Stimulated activated CD4-positive, alpha-beta T cell treated with anti-CD3 and anti-CD28 coated beads, TNF-alpha, amount 100 ng/mL, for 24 hours (primary cell): ENCODE measurements around the gene RNF181.
A peak's percentile ranks its signal among the peaks of the same experiment; 100 is the strongest.
"Not testable (repeated sequence)": the region's sequence is repeated elsewhere in the genome, so short reads cannot be mapped to it uniquely, and the experiment has no call there.

Experiments used
- DNase-seq, 3 experiments: peaks; one replicate each; pipeline ENCODE4 v3.0.0-alpha.2; 2020; ENCODE audit warnings: low read depth in 3 of 3

Gene RNF181

DNA sequence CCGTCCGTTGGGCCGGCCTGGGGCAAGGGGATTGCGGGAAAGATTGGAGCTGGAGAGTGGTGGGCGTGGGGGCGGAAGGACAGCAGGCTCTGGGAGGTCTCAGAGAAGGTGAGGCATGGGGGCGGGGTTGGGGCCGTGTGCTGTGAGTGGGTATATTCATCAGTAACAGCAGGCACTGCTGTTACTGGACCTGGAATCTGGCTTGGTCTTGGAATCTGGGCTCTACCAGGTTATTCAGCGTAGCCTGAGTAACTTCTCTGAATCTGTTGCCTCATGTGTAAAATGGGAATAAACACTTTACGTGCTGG, 435 bp downstream of the RNF181 start:
- no peak for DNase-seq

DNA sequence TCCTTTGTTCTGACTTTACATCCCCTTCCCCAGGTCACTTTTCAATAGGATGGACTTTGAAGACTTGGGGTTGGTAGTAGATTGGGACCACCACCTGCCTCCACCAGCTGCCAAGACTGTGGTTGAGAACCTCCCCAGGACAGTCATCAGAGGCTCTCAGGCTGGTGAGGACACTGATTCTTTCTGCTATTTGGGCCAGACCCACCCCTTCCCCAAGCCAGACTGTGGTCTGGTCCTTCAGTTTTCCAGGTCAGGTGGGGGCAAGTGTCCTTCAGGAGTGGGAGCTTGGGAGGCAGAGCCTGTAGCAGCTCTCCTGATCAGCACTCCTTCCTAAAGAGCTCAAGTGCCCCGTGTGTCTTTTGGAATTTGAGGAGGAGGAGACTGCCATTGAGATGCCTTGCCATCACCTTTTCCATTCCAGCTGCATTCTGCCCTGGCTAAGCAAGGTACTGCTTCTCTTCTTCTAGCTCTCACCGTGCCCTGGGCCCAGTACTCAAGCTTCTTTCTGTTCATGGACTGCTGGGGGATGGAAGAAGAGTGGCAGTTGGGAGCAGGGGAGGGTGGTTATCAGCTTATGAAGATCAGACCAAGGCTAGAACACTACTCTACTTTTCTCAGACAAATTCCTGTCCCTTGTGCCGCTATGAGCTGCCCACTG, 1.1 kb downstream of the RNF181 start:
- DNase-seq = no peak

DNA sequence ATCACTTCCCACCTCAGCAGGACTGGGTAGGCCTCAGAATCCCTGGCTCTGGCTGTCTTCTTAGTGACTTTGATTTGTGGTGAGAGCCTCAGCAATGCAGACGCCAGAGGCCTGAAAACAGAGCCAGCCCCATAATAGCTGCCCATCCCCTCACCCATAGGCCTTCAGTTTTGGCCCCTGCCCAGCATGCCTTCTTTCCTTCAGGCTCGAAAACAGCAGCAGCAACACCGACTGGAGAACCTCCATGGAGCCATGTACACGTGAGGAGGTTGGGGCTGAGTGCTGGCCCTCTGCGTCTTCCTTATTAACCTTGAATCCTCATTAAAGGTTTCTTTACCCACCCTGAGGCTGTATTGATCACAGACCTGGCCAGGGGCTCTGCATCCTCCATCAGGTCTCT, 1.7 kb downstream of the RNF181 start:
- no peak for DNase-seq

DNA sequence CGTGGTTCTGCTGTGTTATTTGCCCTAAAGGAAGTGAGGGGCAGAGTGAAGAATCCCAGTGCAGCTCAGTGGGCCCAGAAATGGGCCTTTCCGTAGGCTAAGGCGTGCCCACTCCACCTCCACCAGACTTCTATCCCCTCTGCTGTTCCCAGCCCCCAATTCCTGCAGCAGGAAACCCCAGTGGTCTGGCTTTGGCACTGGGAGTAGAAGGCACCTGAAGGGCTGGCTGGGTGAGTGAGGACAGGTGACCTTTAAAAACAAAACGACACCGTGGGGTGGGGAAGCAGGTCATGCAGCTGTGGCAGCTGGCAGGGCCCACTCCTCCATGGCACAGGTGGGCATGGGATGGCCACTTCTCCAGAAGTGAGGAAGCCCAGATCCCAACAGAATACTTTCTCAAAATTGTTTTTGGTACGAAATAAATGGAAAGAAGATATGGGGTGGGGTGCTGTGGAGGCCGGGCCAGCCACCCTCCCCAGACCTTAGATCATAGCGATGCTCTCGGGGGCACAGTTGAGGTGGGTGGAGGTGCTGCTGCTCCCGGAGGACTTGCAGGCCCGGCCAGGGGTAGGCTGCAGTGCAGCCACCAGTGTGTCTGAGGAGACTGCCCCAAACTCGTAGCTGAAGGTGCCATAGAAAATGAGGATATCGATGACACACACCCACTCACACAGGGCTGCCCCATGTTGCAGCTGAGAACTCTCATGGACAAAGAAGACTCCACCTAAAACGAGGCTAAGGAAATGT, 3.2 kb downstream of the RNF181 start:
- DNase-seq = no peak

DNA sequence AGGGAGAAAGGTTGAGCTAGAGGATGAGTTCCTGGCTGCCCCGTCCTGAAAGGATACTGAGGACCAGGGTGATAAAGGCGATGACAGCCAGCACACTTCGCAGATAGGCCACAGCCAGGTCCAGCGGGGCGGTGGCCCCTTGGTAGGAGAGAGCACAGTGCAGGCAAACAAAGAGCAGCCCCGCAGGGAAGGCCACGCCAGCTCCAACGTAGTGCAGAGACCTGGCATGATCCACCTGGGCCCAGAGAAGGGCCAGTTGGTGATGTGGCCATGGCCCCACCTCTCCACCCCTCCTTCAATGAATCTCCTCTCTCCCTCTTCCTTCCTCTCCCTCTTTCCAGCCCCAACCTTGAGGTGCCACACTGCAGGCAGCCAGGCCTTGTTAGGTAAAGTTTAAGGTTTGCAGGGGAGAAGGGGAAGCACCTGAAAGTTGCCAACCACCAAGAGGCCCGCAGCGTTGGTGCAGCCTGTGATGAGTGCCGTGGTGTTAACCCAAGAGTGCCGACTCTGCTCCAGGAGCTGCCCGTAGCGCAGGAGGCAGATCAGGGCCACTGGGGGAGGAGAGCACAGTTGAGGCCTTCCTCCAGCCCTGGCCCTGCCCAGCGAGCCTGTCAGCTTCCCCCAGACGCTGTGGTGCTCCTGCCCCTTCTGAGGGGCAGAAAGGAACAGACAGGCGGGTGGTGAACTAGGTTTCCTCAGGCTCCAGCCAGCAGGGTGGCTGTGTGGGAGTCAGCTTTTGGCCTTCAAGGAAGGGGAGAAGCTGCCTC, 4.1 kb downstream of the RNF181 start:
- DNase-seq = no peak

DNA sequence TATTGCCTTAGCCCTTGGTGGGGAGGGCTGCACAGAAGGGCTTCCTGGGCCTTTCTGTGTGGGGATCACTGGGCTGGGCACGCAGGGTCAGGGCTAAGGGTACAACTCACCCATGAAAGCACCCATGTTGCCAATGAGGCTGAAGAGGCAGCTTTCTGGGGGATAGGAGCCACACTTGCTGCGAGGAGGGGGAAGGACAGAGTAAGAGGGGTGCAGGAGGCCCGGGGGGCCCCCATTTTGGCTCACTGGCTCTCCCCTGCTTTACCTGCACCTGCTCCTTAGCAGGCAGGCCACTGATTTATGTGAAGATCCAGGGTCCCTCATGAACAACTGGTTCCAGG, 4.7 kb downstream of the RNF181 start:
- no peak for DNase-seq

DNA sequence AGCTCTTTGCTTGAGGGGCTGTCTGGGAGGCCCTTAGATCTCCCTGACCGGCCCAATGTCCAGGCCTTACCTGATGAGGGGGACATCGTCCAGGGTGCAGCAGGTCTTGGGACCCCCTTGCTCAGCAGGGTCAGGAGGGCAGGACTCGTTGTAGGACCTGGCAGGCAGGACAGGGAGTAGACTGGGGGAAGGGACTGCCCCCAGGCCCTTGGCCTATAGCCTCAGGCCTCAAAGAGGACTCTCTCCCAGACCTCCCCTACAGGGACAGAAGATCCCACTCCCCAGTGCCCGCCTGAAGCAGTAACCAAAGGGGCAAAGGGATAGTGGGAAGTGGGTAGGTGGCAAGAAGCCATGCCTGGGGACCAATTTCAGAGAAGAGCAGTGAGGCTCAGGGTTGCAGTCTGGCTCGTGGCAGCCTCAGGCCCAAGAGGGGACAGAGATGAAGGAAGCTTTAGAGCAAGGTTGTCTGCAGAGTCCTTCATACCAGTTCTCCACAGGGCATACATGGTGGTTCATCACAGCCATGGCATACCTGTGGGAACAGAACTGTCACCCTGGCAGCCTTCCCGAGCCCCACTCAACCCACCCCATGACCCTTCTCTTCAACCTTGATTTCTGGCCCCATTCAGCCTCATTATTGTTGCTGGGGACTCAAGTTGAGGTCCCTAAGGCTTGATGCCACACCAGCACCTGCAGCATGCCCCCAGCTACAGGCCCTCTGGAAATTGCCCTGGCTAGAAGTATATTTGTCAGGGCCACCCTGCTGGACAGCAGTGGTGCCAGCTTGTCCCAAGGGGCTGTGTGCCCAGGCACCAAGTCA, 5.6 kb downstream of the RNF181 start:
- DNase-seq = no peak

DNA sequence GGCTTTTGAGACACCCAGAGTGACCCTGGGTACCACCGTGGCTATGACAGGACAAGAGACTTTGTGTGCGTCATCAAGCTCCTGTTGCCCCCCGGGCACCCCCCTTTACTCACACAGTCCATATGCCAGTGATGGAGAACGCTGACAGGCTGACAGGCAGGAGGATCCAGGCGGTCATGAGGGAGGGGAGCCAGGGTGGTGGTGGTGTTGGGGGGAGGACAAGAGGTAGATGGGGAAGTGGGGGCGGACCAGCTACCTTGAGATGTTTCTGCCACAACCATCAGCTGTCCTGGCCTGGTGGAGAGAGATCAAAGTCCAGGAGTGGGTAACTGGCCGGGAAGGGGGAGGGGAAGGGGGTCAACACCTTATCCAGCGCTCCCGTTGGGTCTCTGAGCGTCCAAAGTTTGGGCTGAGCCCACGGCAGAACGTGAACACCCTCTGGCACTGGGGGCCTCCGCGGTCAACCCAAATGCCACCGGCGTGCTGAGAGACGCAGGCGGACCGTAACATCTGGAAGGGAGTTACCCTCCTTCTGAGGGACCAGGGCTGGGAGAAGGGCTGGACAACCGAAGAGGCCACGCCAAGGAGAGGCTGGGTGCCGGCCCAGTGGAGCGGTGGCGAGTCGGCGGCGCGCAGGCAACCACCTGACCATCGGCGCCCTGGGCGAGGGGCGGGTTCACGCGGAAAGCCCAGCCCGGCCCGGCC, 6.4 kb downstream of the RNF181 start:
- no peak for DNase-seq

DNA sequence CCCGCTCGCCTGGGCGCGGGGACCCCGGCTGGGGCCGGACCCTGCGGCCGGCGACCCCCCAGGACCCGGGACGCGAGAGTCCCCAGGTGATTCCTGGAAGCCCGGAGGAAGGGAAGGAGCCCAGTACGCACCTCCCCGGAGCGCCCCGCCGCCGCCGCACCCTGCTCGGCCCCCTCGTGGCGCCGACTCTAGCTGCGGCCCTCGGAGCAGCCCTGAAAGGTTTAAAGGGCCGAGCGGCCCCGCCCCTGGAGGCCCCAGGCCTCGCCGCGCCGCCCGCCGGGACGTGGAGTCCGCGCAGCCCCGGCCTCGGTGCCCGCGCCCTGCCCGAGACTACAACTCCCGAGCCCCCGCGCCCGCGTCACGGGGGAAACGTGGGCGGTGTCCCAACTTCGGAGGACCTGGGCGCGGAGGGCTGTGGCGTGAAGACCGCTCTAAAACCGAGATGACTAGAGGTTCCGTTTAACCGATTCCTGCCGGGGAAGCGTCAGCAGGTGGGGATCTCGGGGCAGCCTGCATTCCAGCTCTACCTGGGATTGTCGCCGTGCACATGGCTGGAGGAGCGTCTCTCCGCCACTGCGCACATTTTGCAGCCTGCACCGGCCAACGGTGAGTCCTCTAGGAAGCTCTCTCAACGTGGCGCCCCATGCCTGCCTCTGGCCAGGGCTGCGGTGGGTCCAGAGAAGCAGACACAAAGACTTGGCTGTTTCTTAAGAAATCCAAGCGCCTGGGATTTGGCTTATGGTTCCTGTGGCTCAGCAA, 7.1 kb downstream of the RNF181 start, which contains the start of gene TMEM150A:
Gene TMEM150A (minus strand): TSS at position 223 of the 759 bp plus-strand sequence. CDS start 750 bp downstream, outside the sequence.
- peak; percentile 80 to 89 (median 84) for DNase-seq

DNA sequence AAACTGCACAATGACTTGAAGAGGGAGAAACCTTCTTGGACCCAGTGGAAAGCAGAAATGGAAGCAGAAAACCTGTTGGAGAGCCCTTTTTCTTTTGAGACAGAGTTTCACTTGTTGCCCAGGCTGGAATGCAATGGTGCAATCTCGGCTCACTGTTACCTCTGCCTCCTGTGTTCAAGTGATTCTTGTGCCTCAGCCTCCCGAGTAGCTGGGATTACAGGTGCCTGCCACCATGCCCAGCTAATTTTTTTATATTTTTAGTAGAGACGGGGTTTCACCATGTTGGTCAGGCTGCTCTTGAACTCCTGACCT, 8.5 kb downstream of the RNF181 start:
- not testable (repeated sequence) for DNase-seq

DNA sequence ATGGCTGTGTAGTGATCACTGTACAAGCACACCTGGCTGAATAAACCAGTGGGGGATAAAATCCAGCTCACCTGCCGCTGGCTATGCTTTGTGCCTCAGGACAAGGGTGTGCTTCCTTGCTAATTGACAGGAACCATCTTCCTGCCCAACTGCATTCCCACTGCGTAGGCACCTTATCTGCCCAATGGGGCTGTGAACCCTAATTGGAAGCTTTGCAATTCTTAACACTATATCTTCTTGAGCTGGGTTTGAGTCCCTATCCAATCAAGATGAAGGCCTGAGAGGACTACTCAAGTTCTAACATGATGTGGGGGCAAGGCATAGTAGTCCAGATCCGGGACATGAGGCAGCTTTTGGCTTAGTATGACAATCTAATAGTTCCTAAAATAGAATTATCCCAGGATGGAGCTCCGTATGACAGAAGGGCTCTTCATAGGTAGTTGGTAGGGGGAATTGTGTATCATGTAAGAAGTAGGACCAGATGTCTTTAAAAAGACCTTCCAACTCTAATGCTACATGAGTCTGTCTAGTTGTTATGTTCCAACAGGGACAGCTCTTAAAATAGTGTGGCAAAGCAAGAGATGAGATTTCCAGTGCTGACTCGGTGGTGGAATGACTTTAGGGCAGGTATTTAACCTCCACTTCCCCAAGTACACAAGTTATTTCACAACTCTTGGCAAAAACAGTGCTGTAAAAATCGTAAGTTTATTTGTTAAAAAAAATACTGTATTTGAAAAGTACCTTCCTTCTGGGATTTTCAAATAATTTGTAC, 9.2 kb downstream of the RNF181 start:
- DNase-seq = no peak

DNA sequence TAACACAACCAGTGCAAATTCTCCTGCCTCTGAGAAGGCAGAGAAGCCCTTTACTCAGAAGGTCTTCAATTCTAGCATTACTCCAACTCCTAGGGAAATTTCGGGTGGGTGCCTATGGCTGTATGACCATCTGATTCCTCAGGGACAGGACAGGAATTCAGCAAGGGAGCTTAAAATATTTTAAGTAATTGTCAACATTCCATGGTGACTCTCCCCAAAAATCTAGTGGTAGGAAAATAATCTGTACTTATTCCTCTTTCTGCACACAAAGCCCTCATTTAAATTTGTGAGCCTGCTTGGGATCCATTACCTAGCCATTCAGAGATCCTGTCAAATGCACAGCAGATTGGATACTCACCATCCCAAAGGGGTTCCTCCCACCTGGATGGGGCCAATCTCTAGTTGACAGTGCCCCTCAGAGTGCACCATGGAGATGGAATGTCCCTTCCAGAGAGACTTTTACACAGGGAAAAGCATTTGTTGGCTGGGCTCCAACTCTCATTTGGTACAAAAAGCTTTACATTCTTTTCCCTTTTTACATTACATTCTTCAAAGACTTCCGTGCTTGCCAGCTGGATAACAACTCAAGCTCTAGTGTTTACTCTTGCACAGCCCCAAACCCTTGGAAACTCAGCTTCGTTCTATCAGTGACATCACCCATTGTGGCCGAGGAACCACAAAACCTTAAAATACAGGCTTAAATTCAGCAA, 10.0 kb downstream of the RNF181 start:
- DNase-seq = no peak

DNA sequence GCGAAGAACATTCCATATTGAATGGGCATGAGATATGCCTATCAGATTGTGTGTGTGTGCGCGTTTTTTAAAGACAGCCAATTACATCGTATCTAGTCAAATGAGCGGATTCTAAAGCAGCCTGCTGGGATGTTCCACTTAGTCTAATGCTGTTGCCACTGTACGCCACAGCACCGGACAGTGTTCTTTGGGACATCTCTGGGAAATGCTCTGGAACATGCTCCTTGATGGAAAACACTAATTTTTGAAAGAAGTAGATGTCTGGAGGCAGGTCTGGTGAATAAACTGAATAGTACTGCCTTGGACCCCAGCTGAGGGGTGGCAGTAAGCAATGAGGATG, 10.5 kb downstream of the RNF181 start:
- no peak for DNase-seq

DNA sequence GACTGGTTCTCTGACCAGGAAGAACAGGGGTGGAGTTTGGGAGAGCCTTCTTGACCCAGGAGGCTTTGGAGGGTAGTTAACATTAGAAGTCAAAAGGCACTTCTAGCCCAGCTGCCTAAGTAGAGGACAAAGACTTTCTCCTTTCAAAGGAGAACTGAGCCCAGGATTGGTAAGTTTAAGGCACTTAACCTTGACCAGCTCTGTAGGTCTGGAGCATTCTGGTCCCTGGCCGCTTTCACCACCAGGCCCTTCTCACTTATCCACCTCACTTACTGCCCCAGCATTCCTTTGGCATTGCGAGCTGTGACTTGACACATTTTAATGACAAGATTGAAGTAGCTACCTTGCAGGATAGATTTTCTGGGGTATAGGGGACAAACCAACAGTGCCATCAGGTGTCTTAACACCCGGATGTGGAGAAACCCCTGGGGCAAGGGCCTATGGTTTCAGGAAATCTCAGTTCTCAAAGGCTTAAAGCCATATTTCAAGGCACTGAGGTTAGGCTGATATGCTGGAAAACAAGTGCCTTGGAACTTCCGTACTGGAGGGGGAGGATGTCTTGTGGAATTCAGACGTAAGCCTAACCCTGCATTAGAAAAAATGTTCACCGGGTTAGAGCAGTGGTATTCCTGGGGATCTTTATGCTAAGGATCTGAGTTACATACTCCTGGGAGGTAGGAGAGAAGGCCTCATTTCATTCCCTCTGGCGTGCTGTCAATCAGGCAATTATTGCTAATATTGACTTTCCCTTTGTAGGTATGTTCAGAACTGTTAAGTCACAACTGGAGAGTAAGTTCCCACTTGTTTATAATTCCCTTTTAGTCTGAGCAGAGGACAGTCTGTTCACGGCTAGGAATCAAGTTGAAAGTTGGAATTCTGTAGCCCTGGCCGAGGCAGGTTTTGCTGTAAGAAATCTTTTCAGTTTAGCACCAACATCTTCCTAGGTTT, 12.0 kb downstream of the RNF181 start:
- DNase-seq = no peak

DNA sequence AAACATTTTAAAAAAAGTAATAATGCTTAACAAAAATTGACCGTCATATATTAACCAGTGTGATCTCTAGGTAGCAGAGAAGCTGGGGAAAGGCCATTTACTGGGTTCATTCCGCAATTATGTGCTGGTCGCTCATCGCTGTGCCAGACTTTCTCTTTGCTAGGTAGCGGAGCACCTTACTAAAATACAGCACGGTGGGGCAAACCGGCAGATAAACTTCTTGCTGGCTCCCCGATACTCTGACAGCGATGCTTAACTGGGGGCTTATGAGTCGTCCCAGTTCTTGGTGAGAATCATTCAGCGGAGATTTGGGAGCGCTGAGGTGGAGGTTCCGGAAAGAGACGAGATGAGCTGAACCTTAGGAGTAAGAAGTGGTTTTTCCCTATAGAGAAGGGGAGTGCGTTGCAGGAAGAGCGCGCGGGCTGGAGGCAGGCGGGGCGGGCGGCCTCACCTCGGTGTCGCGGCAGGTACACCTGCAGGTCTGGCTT, 15.7 kb downstream of the RNF181 start:
- no peak for DNase-seq

DNA sequence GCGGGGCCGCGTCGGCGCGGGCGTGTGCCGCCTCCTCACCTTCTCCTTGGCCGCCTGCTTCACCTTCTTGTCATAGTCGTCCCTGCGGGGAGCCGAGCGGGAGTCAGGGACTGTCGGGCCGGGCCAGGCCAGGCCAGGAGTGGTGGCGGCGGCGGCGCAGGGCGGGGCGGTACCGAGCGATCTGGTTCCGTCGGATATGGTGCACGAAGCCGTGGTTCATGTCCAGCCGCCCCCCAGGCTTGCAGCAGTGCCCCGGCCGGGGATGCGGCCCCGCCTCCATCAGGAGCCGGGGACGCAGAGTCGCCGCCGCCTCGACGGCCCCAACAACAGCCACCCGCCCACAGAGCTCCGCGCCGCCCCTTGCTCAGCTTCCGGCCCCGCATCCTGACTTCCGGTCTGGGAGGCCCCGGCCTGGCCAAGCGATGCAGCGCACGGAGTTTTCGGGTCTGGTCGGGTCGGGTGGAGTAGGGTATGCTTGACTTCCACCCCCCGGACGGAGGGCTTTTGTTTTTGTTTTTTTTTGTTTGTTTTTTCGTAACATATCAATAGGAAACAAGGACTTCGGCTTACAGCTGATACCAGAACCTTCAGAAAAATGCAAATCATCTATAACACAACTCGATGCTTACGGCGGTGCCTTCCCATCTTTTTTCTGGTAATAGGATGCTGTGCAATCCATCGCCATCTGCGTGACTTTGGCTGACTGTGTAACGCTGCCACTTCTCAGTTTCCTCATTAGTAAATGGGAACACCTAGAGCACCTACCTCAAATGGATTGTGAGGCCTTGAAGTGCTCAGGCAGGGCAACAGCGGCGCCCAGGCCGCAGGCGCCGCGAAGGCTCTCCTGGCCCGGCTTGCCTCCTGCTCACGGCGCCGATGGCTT, 16.4 kb downstream of the RNF181 start, which contains the start of gene C2orf68:
Gene C2orf68 (minus strand): TSS at position 362 of the 883 bp plus-strand sequence. CDS start 82 bp downstream, at position 280.
- DNase-seq = peak; percentile 73 to 89 (median 79)
